Stromal cell of bone marrow (primary cell): ENCODE results near the gene RBBP8NL.

Experiments
- DNase-seq: peaks from one replicate; pipeline ENCODE4 v3.0.0-alpha.2; 2012; ENCODE audit warnings: low read depth

RBBP8NL gene

GRCh38 chr20:62422636-62423325, 4.6 kb downstream of the RBBP8NL start:
- no peak for DNase-seq

- DNase-seq, result no peak
Measured at GRCh38 chr20:62421716-62421990, 5.7 kb downstream of the RBBP8NL start.

GRCh38 chr20:62420846-62421715, 6.3 kb downstream of the RBBP8NL start:
- DNase-seq, result no peak

GRCh38 chr20:62419759-62420158, 7.6 kb downstream of the RBBP8NL start:
- no peak for DNase-seq

GRCh38 chr20:62418709-62419487, 8.4 kb downstream of the RBBP8NL start:
- DNase-seq, result no peak

GRCh38 chr20:62417981-62418708, 9.2 kb downstream of the RBBP8NL start:
- DNase-seq, result no peak

- DNase-seq, result no peak
Measured at GRCh38 chr20:62416651-62417637, 10.4 kb downstream of the RBBP8NL start.

GRCh38 chr20:62415354-62416111, 11.8 kb downstream of the RBBP8NL start:
- DNase-seq, result no peak

GRCh38 chr20:62413896-62414481, 13.3 kb downstream of the RBBP8NL start:
- no peak for DNase-seq

GRCh38 chr20:62413025-62413570, 14.2 kb downstream of the RBBP8NL start:
- no peak for DNase-seq

GRCh38 chr20:62412194-62413024, 14.9 kb downstream of the RBBP8NL start:
- no peak for DNase-seq

- DNase-seq, result no peak
Measured at GRCh38 chr20:62411479-62412193, 15.7 kb downstream of the RBBP8NL start.

- DNase-seq, result no peak
Measured at GRCh38 chr20:62410746-62411478, 16.4 kb downstream of the RBBP8NL start.

GRCh38 chr20:62409931-62410745, 17.2 kb downstream of the RBBP8NL start:
- DNase-seq, result no peak

GRCh38 chr20:62409086-62409853, 18.1 kb downstream of the RBBP8NL start:
- no peak for DNase-seq
